GM11168 (cell line): ENCODE results near the gene ZNF496.
"Not testable (repeated sequence)": the region's sequence is repeated elsewhere in the genome, so short reads cannot be mapped to it uniquely, and the experiment has no call there.

Experiments
- in situ Hi-C: fragments of 300-500 bp; cut with MboI; formaldehyde crosslinking; loops from one replicate; pipeline ENCODE4 v1.12.0; 2022; ENCODE audit warnings: low sequenced_read_pairs; ENCODE audit not compliant: unreplicated experiment

ZNF496 gene

DNA sequence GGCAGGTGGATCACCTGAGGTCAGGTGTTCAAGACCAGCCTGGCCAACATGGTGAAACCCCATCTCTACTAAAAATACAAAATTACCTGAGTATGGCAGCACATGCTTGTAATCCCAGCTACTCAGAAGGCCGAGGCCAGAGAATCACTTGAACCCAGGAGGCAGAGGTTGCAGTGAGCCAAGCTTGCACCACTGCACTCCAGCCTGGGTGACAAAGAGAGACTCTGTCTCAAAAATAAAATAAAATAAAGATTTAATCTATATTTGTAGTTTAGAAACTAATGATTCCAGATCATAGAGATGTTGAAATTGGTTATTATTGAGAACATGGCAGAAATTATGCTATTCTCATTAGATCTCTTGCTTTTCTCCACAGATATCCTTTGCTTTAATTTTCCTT is 75.9 kb downstream of the ZNF496 start, which contains the start of gene VN1R5:
TSS of gene VN1R5 (plus strand) at position 301 of the 400 bp plus-strand sequence.
- in situ Hi-C loops, result not testable (repeated sequence)

DNA sequence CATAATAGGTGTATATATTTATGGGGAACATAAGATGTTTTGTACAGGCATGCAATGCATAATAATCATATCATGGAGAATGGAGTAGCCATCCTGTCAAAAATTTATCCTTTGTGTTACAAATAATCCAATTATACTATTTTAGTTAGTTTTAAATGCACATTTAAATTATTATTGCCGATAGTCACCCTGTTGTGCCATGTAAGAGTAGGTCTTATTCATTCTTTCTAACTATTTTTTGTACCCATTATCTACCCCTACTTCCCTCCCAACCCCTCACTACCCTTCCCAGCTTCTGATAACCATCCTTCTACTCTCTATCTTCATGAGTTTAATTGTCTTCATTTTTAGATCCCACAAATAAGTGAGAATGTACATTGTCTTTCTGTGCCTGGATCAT is 84.1 kb downstream of the ZNF496 start:
- in situ Hi-C loops, result no loop called here
